Tibial nerve (tissue), 4 donors: ENCODE data around the gene TJP2.

Source experiments
- CTCF ChIP-seq, 5 experiments: fragments of 200-600 bp in 3 of 5; fragments of 450-650 bp in 2 of 5; sonication (generic) in 3 of 5; IDR thresholded peaks; one replicate each; pipeline ENCODE4 v1.5.1; 2016 to 2019; ENCODE audit warnings: antibody characterized with exemption in 5 of 5, mild to moderate bottlenecking in 3 of 5, moderate library complexity in 2 of 5
- EP300 ChIP-seq, 2 donors: sonication (generic); formaldehyde crosslinking; IDR thresholded peaks; one replicate each; pipeline ENCODE4 v1.6.1; 2017; ENCODE audit warnings: antibody characterized with exemption in 2 of 2, mild to moderate bottlenecking in 1 of 2
- POLR2A ChIP-seq, 2 donors: fragments of 450-650 bp; IDR thresholded peaks; one replicate each; pipeline ENCODE4 v1.6.1; 2017; ENCODE audit warnings: antibody characterized with exemption in 2 of 2, mild to moderate bottlenecking in 2 of 2, moderate library complexity in 2 of 2

- TF ChIP-seq CTCF (IDR thresholded peaks at IDR 0.05): no peak
- no peak for TF ChIP-seq POLR2A (IDR thresholded peaks at IDR 0.05)
- TF ChIP-seq EP300 (IDR thresholded peaks at IDR 0.05): no peak
These were observed 63.7 kb downstream of the TJP2 start for GRCh38 chr9:69237702-69238295.
